Stimulated activated CD4-positive, alpha-beta T cell treated with anti-CD3 and anti-CD28 coated beads, Interleukin-15, amount 100 ng/mL, for 24 hours (primary cell): ENCODE data around the gene FOXD3.

ENCODE experiments used
- DNase-seq: peaks from one replicate; pipeline ENCODE4 v3.0.0-alpha.2; 2020

FOXD3 gene

DNA sequence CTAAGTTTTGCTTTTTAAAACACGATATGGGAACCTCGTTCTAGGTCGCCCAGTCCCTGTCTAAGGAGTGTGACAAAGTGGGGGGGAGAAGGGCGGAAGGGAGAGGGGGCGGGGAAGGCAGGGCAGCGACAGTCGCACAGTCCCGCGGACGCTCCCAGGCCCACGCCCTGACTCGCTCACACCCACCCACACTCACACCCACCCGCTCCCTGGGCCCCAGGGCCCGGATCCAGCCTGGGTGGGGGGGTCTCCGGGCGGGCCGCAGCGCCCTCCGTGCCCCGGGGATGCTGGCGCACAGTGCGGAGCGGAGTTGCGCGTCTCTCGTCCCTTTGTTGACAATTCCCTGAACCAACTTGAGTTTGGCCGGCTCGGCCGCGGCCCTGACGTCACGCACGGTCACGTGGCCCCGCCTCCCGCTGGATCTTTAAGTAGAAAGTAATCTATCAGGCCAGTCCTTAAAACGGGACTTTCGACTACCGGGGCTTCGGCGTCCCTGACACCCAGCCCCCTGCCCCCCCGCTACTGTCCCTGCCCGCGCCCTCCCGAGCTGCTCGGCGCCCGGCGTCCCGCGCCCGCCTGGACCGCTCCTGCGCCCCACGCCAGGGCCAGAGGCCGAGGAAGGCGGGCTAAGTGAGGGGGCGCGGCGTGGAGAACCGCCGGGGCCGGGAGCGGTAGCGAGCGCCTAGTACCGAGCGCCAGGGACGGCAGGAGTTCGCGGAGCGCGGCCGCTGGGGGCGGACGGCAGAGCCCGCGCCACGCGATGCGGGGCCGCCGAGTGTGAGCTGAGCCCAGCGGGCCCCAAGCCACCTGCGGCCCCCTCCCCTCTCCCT lies at the start of gene FOXD3:
TSS of gene FOXD3 (plus strand) at position 454 of the 830 bp plus-strand sequence. CDS start 492 bp downstream, outside the sequence.
- peak; percentile 66 for DNase-seq

- no peak for DNase-seq
Observed at GRCh38 chr1:63272811-63273210, 49.6 kb upstream of the FOXD3 start.

DNA sequence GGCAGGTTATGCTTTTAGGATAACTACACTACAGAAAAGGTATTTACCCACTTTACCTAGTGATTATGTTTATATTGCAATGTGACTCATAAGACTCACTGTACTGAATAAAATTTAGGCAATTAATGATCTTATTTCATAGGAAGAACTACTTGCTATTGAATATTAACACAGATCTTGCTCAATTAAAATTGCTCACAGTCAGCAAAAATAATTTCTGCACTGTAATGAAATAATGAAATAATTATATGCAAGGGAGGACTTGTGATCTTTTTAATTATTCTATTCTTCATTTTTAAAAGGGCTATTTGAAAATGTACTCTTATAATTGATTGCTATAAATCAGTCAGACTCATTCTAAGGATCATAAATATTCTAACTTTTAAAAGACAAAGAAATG lies 48.0 kb upstream of the FOXD3 start:
- DNase-seq, result no peak

DNA sequence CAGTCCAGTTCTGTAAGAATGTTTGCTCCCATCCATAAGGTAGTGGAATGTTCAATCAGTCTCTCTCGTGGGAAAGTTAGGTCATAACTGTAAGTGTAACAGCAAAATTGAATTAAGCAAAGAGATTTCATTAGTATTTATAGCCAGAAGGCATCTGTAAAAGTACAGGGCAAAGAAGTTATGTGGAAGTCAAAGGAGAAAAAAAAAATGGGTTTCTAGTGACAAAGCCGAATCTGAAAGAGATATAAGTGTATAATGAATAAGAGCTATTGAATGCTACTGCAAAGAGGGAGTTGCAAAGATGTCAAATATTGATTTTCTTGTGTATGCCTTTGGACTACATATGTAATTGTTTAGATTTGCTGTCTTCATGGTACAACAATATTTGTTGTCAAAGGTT lies 47.4 kb upstream of the FOXD3 start:
- no peak for DNase-seq

DNA sequence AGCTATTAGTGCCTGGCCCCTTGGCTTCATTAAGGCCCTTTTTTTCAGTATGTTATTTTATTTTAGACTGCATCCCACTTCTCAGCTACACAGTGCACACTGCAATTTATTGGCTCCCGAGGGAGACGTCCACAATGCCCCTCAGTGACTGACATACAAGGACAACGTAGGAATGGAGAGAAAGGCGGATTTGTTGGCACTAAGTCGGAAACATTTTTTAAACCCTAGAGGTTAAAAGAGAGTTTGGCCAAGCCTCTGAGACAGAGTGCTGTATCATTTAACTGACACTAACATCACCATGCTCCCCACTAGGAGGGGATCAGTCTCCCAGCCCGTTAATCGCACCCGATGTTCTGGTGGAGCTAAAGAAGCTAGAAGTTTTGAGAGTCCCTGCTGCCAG lies 45.7 kb upstream of the FOXD3 start:
- DNase-seq, result no peak

DNA sequence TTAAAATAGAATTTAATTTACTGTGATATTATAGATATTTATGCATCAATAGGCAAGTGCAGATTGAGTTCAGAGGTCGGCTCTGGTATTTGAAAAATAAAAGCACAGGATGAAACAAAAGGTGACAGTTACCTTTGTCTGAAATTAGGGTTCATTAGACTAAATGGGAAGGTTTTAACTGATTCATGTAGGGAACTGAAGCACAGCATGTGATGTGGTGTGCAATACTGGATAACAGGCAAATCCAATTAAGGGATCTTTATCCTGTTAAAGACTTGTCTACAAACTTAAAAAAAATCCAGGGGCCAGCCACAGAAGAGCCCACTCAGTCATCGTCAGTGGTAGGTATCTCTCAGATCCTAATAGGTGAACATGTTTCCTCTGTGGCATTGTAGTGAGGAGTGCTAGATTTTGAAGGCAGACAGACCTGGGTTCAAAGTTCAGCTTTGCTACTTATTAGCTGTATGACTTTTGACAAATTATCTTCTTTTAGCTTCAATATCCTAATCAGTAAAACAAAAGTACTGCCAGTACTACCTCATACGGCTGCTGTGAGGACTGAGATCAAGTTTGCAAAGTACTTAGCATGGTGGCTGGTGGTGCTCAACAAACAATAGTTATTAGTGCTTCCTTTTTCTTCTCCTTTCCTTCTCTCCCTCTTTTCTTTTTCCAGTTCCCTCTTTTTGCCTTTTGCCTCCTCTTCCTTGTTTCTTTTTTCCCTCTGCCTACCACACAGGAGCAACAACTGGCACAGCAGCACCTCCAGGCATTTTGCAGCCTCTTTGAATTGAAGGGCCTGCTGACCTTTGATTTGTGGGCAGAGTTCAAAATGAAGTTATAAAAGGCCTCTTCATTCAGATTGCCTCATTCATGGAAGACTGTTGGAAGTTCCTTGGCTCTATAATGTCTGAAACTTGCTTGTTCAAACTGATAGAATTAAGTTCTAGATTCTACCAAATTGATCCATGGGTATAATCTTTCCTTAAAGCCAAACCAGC lies 44.9 kb upstream of the FOXD3 start:
- no peak for DNase-seq

GRCh38 chr1:63281753-63282152 lies 40.6 kb upstream of the FOXD3 start:
- no peak for DNase-seq

DNA sequence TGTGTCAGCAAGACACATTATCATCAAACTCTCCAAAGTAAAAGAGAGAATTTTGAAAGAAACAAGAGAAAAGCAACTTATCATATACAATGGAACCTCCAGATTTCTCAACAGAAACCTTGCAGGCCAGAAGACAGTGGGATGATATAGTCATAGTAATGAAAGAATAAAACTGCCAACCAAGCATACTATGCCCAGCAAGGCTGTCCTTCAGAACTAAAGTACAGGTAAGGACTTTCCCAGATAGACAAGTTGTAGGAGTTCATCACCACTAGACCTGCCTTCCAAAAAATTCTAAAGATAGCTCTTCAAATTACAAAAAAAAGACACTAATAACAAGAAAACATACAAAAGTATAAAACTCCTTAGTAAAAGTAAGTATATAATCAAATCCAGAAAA lies 33.2 kb upstream of the FOXD3 start:
- no peak for DNase-seq

- DNase-seq, result no peak
Observed at GRCh38 chr1:63294803-63295594, 27.4 kb upstream of the FOXD3 start.

- DNase-seq, result no peak
Observed at GRCh38 chr1:63304410-63304809, 18.0 kb upstream of the FOXD3 start.

- no peak for DNase-seq
Observed at GRCh38 chr1:63305043-63305442, 17.3 kb upstream of the FOXD3 start.

DNA sequence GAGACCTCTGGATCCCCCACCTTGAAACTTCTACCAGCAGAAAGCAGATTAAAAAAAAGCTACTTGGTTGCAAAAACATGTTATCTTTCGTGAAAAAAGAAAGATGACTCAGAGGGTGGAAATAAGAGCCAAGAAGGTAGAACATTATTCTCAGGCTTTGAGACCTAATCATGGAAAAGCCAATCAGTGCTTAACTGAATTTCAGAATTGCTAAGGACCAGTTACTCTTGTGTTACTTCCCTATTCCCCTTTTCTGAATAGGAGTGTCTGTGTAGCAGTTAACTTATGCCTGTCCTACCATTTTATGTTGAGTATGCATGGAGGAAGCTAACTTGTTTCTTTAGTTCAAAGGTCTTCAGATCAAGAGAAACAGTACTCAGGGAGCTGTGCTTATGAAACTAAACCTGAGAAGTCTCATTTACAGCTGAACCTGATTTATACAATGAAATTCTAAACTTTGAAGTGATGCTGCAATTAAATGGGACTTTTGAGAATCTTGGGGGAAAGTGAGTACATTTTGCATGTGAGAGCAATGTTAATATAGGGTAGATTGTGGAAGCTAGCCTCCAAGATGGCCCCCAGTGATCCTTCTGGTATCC lies 15.1 kb upstream of the FOXD3 start:
- no peak for DNase-seq

DNA sequence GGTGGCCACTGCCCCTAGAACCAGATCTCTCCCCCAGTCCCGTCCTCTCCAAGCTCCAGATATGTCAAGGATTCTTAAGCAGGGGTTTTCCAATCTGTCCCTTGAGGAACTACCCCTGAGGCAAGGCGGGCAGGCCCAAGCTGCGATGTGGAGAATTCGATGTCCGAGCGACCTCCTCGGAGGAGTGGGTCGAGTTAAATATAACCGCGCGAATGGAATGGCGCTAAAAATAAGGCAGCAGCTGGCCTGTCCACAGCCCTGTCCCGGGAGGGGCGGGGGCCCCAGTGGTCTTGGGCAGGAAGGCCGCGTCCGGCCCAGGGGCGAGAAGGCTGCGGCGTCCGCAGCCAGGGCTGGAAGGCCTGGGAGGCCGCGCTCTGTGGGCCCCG lies 5.8 kb upstream of the FOXD3 start:
- DNase-seq, result no peak

DNA sequence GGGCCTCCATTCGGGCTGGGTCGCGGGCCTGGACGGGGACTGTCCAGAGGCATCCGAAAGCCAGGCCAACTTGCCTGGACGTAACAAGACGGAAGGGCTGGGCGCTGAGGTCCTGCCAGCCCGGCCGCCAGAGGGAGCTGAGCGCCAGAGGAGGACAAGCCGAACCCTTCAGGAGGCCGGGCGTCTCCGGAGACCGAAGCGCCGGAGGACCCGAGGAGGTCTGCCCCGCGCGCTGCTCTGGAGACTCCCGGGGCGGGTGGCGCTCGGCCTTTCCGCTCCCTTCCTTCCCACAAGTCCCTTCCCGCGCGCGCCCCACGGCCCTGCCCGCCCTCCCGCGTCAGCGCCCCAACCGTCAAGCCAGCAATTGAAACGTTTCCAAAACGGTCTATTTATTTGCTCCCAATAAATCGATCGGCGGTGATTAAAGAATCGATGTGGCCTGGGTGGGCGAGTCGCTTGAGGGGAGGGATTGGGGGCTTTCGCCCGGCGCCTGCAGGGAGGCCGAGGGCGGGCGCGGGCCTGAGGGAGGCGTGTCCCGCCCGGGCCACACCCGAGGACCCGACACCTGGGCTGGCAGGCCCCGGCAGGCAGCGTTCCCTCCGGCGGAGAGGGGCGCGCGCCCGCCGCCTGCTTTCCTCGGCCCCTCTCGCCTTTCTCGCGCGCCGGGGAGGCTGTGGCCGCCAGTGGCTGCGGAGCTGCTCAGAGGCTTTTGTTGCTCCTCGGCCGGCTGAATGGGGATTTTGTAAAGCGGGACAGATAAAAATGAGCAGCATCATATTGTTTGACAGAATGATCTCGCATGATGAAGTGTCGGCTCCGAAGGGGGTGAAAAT lies 5.2 kb upstream of the FOXD3 start:
- peak; percentile 80 for DNase-seq

- no peak for DNase-seq
Observed at GRCh38 chr1:63317817-63318152, 4.6 kb upstream of the FOXD3 start.

GRCh38 chr1:63318201-63318979 lies 4.0 kb upstream of the FOXD3 start:
- no peak for DNase-seq

- no peak for DNase-seq
Observed at GRCh38 chr1:63319046-63320021, 3.0 kb upstream of the FOXD3 start.

GRCh38 chr1:63320022-63320721 lies 2.2 kb upstream of the FOXD3 start:
- DNase-seq, result no peak
